DND-41 (cell line): ENCODE data around the gene PODXL.
A peak's percentile ranks its signal among the peaks of the same experiment; 100 is the strongest.

Experiments
- ATAC-seq: fragments of 200-7000 bp; cut with Tn5 transposase; 3 replicates; pipeline ENCODE4 v1.9.1; 2021; ENCODE audit warnings: low read depth; ENCODE audit not compliant: insufficient read depth
- DNase-seq: peaks from one replicate; pipeline ENCODE4 v3.0.0-alpha.2; 2020
- H2AFZ ChIP-seq: 2 replicates; pipeline ENCODE4 v1.6.0; 2012; ENCODE audit warnings: low read depth, low read length
- H3K27ac ChIP-seq: 2 replicates; pipeline ENCODE4 v1.5.1; 2012; ENCODE audit warnings: low read length, inconsistent platforms
- H3K27me3 ChIP-seq: fragments of 200-600 bp; sonication (generic); 2 replicates; pipeline ENCODE4 v1.6.0; 2012; ENCODE audit warnings: low read length, mild to moderate bottlenecking, inconsistent platforms; ENCODE audit not compliant: insufficient read depth, poor library complexity
- H3K36me3 ChIP-seq: 2 replicates; pipeline ENCODE4 v1.5.1; 2012; ENCODE audit warnings: low read length, inconsistent platforms; ENCODE audit not compliant: insufficient read depth
- H3K4me1 ChIP-seq: 2 replicates; pipeline ENCODE4 v1.5.1; 2012; ENCODE audit warnings: mild to moderate bottlenecking, low read length; ENCODE audit not compliant: insufficient read depth
- H3K4me2 ChIP-seq: 2 replicates; pipeline ENCODE4 v1.6.0; 2012; ENCODE audit warnings: mild to moderate bottlenecking, moderate library complexity, low read length, inconsistent platforms; ENCODE audit not compliant: insufficient read depth
- H3K4me3 ChIP-seq, 2 experiments: fragments of 200-600 bp in 1 of 2; shearing (Covaris generic) in 1 of 2; 2 replicates each; pipeline ENCODE4 v1.5.1; 2012 to 2016; ENCODE audit warnings: inconsistent platforms in 2 of 2, low read length in 2 of 2, mild to moderate bottlenecking in 2 of 2, low read depth in 1 of 2, moderate library complexity in 1 of 2
- H3K79me2 ChIP-seq: 2 replicates; pipeline ENCODE4 v1.6.0; 2012; ENCODE audit warnings: low read length, inconsistent platforms; ENCODE audit not compliant: insufficient read depth
- H3K9ac ChIP-seq: 2 replicates; pipeline ENCODE4 v1.6.0; 2012; ENCODE audit warnings: low read depth, mild to moderate bottlenecking, inconsistent platforms, low read length, moderate library complexity
- H3K9me3 ChIP-seq: 2 replicates; pipeline ENCODE4 v1.5.1; 2012; ENCODE audit warnings: low read length, moderate library complexity, mild to moderate bottlenecking, inconsistent platforms; ENCODE audit not compliant: insufficient read depth, severe bottlenecking
- H4K20me1 ChIP-seq: 2 replicates; pipeline ENCODE4 v1.6.0; 2012; ENCODE audit warnings: low read length; ENCODE audit not compliant: insufficient read depth
- EZH2 ChIP-seq: IDR thresholded peaks from 3 replicates; pipeline ENCODE4 v1.6.1; 2012; ENCODE audit warnings: borderline replicate concordance, low read depth, mild to moderate bottlenecking, moderate library complexity, low read length, inconsistent platforms; ENCODE audit not compliant: severe bottlenecking
- TF ChIP-seq, protein P1 (sequence below): IDR thresholded peaks from 2 replicates; pipeline ENCODE4 v1.5.1; 2012; ENCODE audit warnings: borderline replicate concordance, low read length, moderate library complexity, mild to moderate bottlenecking; ENCODE audit not compliant: poor library complexity, severe bottlenecking; ENCODE audit errors: extremely low read depth

Gene PODXL

DNA sequence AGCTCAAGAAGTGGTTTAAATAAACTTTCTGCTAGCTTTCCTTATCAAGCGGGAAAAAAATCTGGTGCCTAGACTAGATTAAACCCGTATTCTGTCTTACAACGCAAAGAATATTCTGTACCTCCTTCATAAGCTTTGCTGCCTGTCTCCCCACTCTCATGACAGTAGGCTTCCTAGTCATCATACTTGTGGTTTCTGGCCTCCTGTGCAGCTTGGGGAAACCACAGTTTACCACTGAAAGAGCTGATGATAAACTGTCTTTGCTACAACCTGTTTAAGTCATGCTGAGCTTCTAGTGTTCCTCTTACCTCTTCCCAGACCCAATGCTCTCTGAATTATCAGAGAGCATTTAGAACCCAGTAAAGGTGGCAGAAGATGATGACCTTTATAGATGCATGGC, 55.0 kb downstream of the PODXL start:
- Histone ChIP-seq H3K79me2 (no peaks in the 10 kb centered on the region), H3K27me3 (no peaks in the 10 kb centered on the region), H4K20me1 (no peaks in the 10 kb centered on the region; the same call in 1 of the 2 replicates), H3K27ac (peak overlapping the region; percentile 63), H3K4me1 (peaks cover 24% of the 10 kb centered on the region), H3K9me3 (no peaks in the 10 kb centered on the region), H3K4me2 (no peak overlapping the region), H3K9ac (no peak overlapping the region), H3K4me3 (no peak overlapping the region), H2AFZ (no peak overlapping the region), H3K36me3 (peaks cover 18% of the 10 kb centered on the region; the same call in 1 of the 2 replicates)
- no peak for TF ChIP-seq EZH2
- TF ChIP-seq, protein P1, sequence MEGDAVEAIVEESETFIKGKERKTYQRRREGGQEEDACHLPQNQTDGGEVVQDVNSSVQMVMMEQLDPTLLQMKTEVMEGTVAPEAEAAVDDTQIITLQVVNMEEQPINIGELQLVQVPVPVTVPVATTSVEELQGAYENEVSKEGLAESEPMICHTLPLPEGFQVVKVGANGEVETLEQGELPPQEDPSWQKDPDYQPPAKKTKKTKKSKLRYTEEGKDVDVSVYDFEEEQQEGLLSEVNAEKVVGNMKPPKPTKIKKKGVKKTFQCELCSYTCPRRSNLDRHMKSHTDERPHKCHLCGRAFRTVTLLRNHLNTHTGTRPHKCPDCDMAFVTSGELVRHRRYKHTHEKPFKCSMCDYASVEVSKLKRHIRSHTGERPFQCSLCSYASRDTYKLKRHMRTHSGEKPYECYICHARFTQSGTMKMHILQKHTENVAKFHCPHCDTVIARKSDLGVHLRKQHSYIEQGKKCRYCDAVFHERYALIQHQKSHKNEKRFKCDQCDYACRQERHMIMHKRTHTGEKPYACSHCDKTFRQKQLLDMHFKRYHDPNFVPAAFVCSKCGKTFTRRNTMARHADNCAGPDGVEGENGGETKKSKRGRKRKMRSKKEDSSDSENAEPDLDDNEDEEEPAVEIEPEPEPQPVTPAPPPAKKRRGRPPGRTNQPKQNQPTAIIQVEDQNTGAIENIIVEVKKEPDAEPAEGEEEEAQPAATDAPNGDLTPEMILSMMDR, result no peak
- ATAC-seq (peak; percentile 95), DNase-seq (peak; percentile 71)

DNA sequence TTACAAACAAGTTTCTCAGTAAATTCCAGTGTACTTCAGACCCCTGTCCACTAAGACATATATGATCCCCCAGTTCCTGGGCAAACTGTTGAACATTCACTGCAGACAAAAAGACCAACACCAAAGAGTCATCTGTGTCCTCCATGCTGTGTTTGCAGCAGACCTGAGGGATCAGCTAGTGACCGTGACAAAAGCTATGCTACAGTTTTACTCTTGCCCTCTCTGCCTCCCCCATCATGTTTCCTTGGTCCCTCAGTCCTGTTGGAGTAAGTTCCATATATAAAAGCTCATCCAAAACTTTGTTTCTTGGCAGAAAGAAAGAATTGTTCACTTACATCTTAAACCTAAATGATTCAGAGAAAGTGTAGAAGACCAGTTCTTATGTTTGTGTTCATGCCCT, 56.1 kb downstream of the PODXL start:
- no peak overlapping the region for H3K4me2 ChIP-seq
- TF ChIP-seq EZH2, result no peak
- TF ChIP-seq, protein P1, result no peak
- peaks cover 18% of the 10 kb centered on the region; the same call in 1 of the 2 replicates for H3K36me3 ChIP-seq
- H2AFZ ChIP-seq, result no peak overlapping the region
- no peaks in the 10 kb centered on the region for H3K9me3 ChIP-seq
- H3K4me3 ChIP-seq, result no peak overlapping the region
- H3K4me1 ChIP-seq, result peaks cover 24% of the 10 kb centered on the region
- DNase-seq, result no peak
- H3K79me2 ChIP-seq, result no peaks in the 10 kb centered on the region
- no peak overlapping the region for H3K27ac ChIP-seq
- no peak overlapping the region for H3K9ac ChIP-seq
- ATAC-seq, result no peak
- H4K20me1 ChIP-seq, result no peaks in the 10 kb centered on the region; the same call in 1 of the 2 replicates
- no peaks in the 10 kb centered on the region for H3K27me3 ChIP-seq

- no peaks in the 10 kb centered on the region; the same call in 1 of the 2 replicates for H4K20me1 ChIP-seq
- H3K27ac ChIP-seq, result no peak overlapping the region
- DNase-seq (no peak), ATAC-seq (no peak)
- no peak overlapping the region for H2AFZ ChIP-seq
- TF ChIP-seq, protein P1, result no peak
- no peak for TF ChIP-seq EZH2
- H3K79me2 ChIP-seq, result no peaks in the 10 kb centered on the region
- H3K4me2 ChIP-seq, result no peak overlapping the region
- no peak overlapping the region for H3K9ac ChIP-seq
- no peaks in the 10 kb centered on the region for H3K9me3 ChIP-seq
- peaks cover 18% of the 10 kb centered on the region; the same call in 1 of the 2 replicates for H3K36me3 ChIP-seq
- H3K4me1 ChIP-seq, result peaks cover 24% of the 10 kb centered on the region
- H3K4me3 ChIP-seq, result no peak overlapping the region
- no peaks in the 10 kb centered on the region for H3K27me3 ChIP-seq
These were observed 56.6 kb downstream of the PODXL start for GRCh38 chr7:131499801-131500200.
